CD14-positive monocyte (primary cell): ENCODE measurements around the gene G6PD. TPM values are rescaled to one million over a fixed set of nuclear protein-coding genes. Genes with fewer than 3 reads are reported as not detected.

Experiments used
- DNase-seq, 3 donors: peaks; one replicate each; pipeline ENCODE4 v3.0.0-alpha.2; 2011 to 2022
- H2AFZ ChIP-seq: 2 replicates; pipeline ENCODE4 v1.6.0; 2012; ENCODE audit warnings: mild to moderate bottlenecking, low read depth, low read length, inconsistent platforms; ENCODE audit not compliant: insufficient read depth, poor library complexity, severe bottlenecking
- H3K27ac ChIP-seq, 2 donors: 1 replicate in 1 of 2; 2 replicates in 1 of 2; pipeline ENCODE4 v1.5.1; 2012 to 2013; ENCODE audit warnings: low read length in 2 of 2, control low read depth in 1 of 2, inconsistent platforms in 1 of 2, low read depth in 1 of 2, mild to moderate bottlenecking in 1 of 2
- H3K27me3 ChIP-seq, 2 donors: one replicate each; pipeline versions ENCODE4 v1.6.0 to v1.6.1; 2011 to 2013; ENCODE audit warnings: low read length in 2 of 2; ENCODE audit not compliant: control insufficient read depth in 2 of 2, insufficient read depth in 2 of 2
- H3K36me3 ChIP-seq, 2 donors: replicated peaks in 1 of 2; 1 replicate in 1 of 2; 2 replicates in 1 of 2; pipeline versions ENCODE4 v1.5.1 to v1.6.1; 2012 to 2013; ENCODE audit warnings: low read length in 2 of 2, control low read depth in 1 of 2, inconsistent platforms in 1 of 2, mild to moderate bottlenecking in 1 of 2; ENCODE audit not compliant: insufficient read depth in 2 of 2, control insufficient read depth in 1 of 2
- H3K4me1 ChIP-seq, 2 donors: 1 replicate in 1 of 2; 2 replicates in 1 of 2; pipeline versions ENCODE4 v1.5.1 to v1.6.1; 2012 to 2013; ENCODE audit warnings: low read length in 2 of 2, control low read depth in 1 of 2, inconsistent platforms in 1 of 2, mild to moderate bottlenecking in 1 of 2, moderate library complexity in 1 of 2; ENCODE audit not compliant: insufficient read depth in 2 of 2, control insufficient read depth in 1 of 2
- H3K4me2 ChIP-seq: replicated peaks from 2 replicates; pipeline ENCODE3; 2012; ENCODE audit warnings: low read length, moderate library complexity, mild to moderate bottlenecking; ENCODE audit not compliant: poor library complexity, severe bottlenecking; ENCODE audit errors: extremely low read depth
- H3K4me3 ChIP-seq, 3 experiments: fragments of 200-600 bp in 1 of 3; sonication (generic) in 1 of 3; replicated peaks in 1 of 3; 1 replicate in 2 of 3; 2 replicates in 1 of 3; pipeline ENCODE4 v1.5.1; 2011 to 2013; ENCODE audit warnings: low read length in 3 of 3, mild to moderate bottlenecking in 3 of 3, control low read depth in 2 of 3, low read depth in 2 of 3, inconsistent platforms in 1 of 3, moderate library complexity in 1 of 3
- H3K79me2 ChIP-seq: 2 replicates; pipeline ENCODE4 v1.6.0; 2012; ENCODE audit warnings: mild to moderate bottlenecking, control low read depth, inconsistent platforms, low read length, moderate library complexity; ENCODE audit not compliant: insufficient read depth
- H3K9ac ChIP-seq: 2 replicates; pipeline ENCODE4 v1.6.0; 2017; ENCODE audit warnings: low read length, mild to moderate bottlenecking; ENCODE audit not compliant: insufficient read depth, poor library complexity, severe bottlenecking
- H3K9me3 ChIP-seq, 2 donors: replicated peaks in 1 of 2; 1 replicate in 1 of 2; 2 replicates in 1 of 2; pipeline versions ENCODE4 v1.5.1 to v1.6.1; 2012 to 2013; ENCODE audit warnings: low read length in 2 of 2, control low read depth in 1 of 2; ENCODE audit not compliant: control insufficient read depth in 1 of 2, insufficient read depth in 1 of 2
- H4K20me1 ChIP-seq: 2 replicates; pipeline ENCODE4 v1.6.0; 2012; ENCODE audit warnings: mild to moderate bottlenecking, low read length, control low read depth, moderate library complexity; ENCODE audit not compliant: insufficient read depth
- H3K27ac Mint-ChIP-seq, 7 donors: one replicate each; pipeline ENCODE4 v1.8.0; 2020; ENCODE audit warnings: mild to moderate bottlenecking in 7 of 7, mixed read lengths in 7 of 7, moderate library complexity in 6 of 7, inconsistent platforms in 2 of 7
- H3K27me3 Mint-ChIP-seq, 3 donors: one replicate each; pipeline ENCODE4 v1.8.0; 2021 to 2022; ENCODE audit warnings: low read depth in 3 of 3, mild to moderate bottlenecking in 3 of 3, mixed read lengths in 3 of 3, moderate library complexity in 3 of 3, inconsistent platforms in 1 of 3
- H3K36me3 Mint-ChIP-seq, 2 donors: one replicate each; pipeline ENCODE4 v1.8.0; 2020; ENCODE audit warnings: mixed read lengths in 2 of 2, inconsistent platforms in 1 of 2, mild to moderate bottlenecking in 1 of 2
- H3K4me1 Mint-ChIP-seq: one replicate; pipeline ENCODE4 v1.8.0; 2020; ENCODE audit warnings: mild to moderate bottlenecking, mixed read lengths
- H3K4me3 Mint-ChIP-seq, 2 donors: one replicate each; pipeline ENCODE4 v1.8.0; 2020; ENCODE audit warnings: mild to moderate bottlenecking in 2 of 2, mixed read lengths in 2 of 2, moderate library complexity in 1 of 2
- H3K9me3 Mint-ChIP-seq, 7 donors: one replicate each; pipeline ENCODE4 v1.8.0; 2020 to 2022; ENCODE audit warnings: mixed read lengths in 7 of 7, mild to moderate bottlenecking in 6 of 7, moderate library complexity in 6 of 7, inconsistent platforms in 2 of 7
- WGBS: methylation state at CpG from one replicate; pipeline ENCODE4 v1.1.5; 2013; ENCODE audit warnings: missing lambda C conversion rate; ENCODE audit not compliant: insufficient coverage; 5-methylcytosine and 5-hydroxymethylcytosine counted together
- intact Hi-C, 2 donors: fragments of 100-400 bp; cut with micrococcal nuclease; formaldehyde crosslinking; loops; one replicate each; pipeline versions ENCODE4 v1.15.0 to v1.15.1; 2023
- polyA plus RNA-seq, 3 donors: library from polyadenylated mRNA; depleted of rRNA in 1 of 3; unstranded in 2 of 3; stranded (reverse) in 1 of 3; fragments of 300-500 nt in 2 of 3; fragments of >200 nt in 1 of 3; fragmentation: Illumina TruSeq in 2 of 3; gene quantifications; 1 replicate in 2 of 3; 2 replicates in 1 of 3; pipeline ENCODE4 v1.2.3, GENCODE V29; 2012 to 2021
- TF ChIP-seq, protein P1 (sequence below): fragments of 200-600 bp; IDR thresholded peaks from one replicate; pipeline ENCODE4 v1.8.0; 2022; ENCODE audit warnings: antibody characterized with exemption, mild to moderate bottlenecking

Gene G6PD
- polyA plus RNA-seq, 3 donors = 10.7 to 165 (median 14.7) TPM

GRCh38 chrX:154547245-154548027 lies 790 bp upstream of the G6PD start, which contains the start of gene IKBKG:
Gene IKBKG, plus strand, starts transcription at chrX:154547620. Its CDS starts 4,383 bp downstream, at chrX:154552003.
- peak within 1 kb of the TSS; percentile 74 for H3K4me2 ChIP-seq
- peaks cover 0 to 7% of the 10 kb centered on the region in 2 donors for H3K9me3 ChIP-seq
- intact Hi-C loops = no loop called here
- Mint-ChIP-seq H3K27ac (peak within 1 kb of the TSS; percentile 96 to 99 (median 98)), H3K36me3 (peaks cover 14 to 18% of the 10 kb centered on the region in 2 donors), H3K4me1 (peaks cover 67% of the 10 kb centered on the region), H3K4me3 (peak within 1 kb of the TSS; percentile 86 to 94), H3K9me3 (peaks cover 0 to 26% (median 18%) of the 10 kb centered on the region in 7 donors), H3K27me3 (peaks cover 0 to 10% (median 0%) of the 10 kb centered on the region in 3 donors)
- H3K9ac ChIP-seq = peak within 1 kb of the TSS; percentile 79
- WGBS = under 1% methylated on average over 41 of the region's 69 CpGs
- H3K4me1 ChIP-seq = peaks cover 65 to 66% of the 10 kb centered on the region in 2 donors
- H4K20me1 ChIP-seq = peaks cover 36% of the 10 kb centered on the region
- no peaks in the 10 kb centered on the region for H3K36me3 ChIP-seq
- peak within 1 kb of the TSS; percentile 88 to 96 for H3K27ac ChIP-seq
- peak within 1 kb of the TSS; percentile 79 for H2AFZ ChIP-seq
- H3K4me3 ChIP-seq = peak within 1 kb of the TSS; percentile 74 to 86 (median 77)
- H3K27me3 ChIP-seq = no peaks in the 10 kb centered on the region
- peaks cover 63% of the 10 kb centered on the region for H3K79me2 ChIP-seq
- TF ChIP-seq, protein P1, sequence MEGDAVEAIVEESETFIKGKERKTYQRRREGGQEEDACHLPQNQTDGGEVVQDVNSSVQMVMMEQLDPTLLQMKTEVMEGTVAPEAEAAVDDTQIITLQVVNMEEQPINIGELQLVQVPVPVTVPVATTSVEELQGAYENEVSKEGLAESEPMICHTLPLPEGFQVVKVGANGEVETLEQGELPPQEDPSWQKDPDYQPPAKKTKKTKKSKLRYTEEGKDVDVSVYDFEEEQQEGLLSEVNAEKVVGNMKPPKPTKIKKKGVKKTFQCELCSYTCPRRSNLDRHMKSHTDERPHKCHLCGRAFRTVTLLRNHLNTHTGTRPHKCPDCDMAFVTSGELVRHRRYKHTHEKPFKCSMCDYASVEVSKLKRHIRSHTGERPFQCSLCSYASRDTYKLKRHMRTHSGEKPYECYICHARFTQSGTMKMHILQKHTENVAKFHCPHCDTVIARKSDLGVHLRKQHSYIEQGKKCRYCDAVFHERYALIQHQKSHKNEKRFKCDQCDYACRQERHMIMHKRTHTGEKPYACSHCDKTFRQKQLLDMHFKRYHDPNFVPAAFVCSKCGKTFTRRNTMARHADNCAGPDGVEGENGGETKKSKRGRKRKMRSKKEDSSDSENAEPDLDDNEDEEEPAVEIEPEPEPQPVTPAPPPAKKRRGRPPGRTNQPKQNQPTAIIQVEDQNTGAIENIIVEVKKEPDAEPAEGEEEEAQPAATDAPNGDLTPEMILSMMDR = no peak
- DNase-seq = peak; percentile 78 to 88 (median 88)

DNA sequence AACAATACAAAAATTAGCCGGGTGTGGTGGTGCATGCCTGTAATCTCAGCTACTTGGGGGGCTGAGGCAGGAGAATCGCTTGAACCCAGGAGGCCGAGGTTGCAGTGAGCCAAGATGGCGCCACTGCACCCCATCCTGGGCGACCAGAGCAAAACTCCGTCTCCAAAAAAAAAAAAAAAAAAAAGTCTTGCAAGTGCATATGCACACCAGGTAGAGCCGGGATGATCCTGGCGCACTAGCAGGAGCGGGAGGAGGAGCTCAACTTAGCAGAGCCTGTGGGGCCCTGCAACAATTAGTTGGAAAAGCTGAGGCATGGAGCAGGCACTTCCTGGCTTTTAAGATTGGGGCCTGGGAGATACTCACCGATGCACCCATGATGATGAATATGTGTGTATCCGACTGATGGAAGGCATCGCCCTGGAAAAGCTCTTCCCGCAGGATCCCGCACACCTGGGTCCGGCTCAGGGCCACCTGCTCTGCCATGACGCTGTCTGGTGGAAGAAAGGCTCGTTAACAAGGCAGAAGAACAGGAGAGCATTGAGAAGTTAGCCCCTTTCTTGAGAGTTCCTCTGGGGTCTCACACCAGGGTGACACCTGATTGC lies 872 bp downstream of the G6PD start:
- peaks cover 0 to 13% (median 0%) of the 10 kb centered on the region in 3 donors for H3K27me3 Mint-ChIP-seq
- TF ChIP-seq, protein P1 = no peak
- no peaks in the 10 kb centered on the region for H3K27me3 ChIP-seq
- H3K4me1 Mint-ChIP-seq = peaks cover 70% of the 10 kb centered on the region
- H3K27ac Mint-ChIP-seq = peak overlapping the region; percentile 10 to 99 (median 75)
- H3K79me2 ChIP-seq = peaks cover 67% of the 10 kb centered on the region
- no peak overlapping the region for H2AFZ ChIP-seq
- H3K4me3 Mint-ChIP-seq = peak overlapping the region; percentile 74 to 82
- peaks cover 0 to 7% of the 10 kb centered on the region in 2 donors for H3K9me3 ChIP-seq
- H4K20me1 ChIP-seq = peaks cover 23% of the 10 kb centered on the region
- intact Hi-C loops = no loop called here
- peaks cover 0 to 28% (median 16%) of the 10 kb centered on the region in 7 donors for H3K9me3 Mint-ChIP-seq
- no peak for DNase-seq
- peaks cover 3% of the 10 kb centered on the region in 2 donors for H3K36me3 ChIP-seq
- H3K36me3 Mint-ChIP-seq = peaks cover 14 to 25% of the 10 kb centered on the region in 2 donors
- H3K9ac ChIP-seq = peak overlapping the region; percentile 79
- H3K27ac ChIP-seq = peak overlapping the region; percentile 8 to 88
- peak overlapping the region; percentile 74 for H3K4me2 ChIP-seq
- WGBS = 97% methylated on average over 7 of the region's 17 CpGs
- H3K4me3 ChIP-seq = peak overlapping the region; percentile 74 to 86 (median 77)
- peaks cover 71 to 72% of the 10 kb centered on the region in 2 donors for H3K4me1 ChIP-seq
